ENCODE measurements around the gene NUMBL.
"Not testable (repeated sequence)": the region's sequence is repeated elsewhere in the genome, so short reads cannot be mapped to it uniquely, and the experiment has no call there.

DNA sequence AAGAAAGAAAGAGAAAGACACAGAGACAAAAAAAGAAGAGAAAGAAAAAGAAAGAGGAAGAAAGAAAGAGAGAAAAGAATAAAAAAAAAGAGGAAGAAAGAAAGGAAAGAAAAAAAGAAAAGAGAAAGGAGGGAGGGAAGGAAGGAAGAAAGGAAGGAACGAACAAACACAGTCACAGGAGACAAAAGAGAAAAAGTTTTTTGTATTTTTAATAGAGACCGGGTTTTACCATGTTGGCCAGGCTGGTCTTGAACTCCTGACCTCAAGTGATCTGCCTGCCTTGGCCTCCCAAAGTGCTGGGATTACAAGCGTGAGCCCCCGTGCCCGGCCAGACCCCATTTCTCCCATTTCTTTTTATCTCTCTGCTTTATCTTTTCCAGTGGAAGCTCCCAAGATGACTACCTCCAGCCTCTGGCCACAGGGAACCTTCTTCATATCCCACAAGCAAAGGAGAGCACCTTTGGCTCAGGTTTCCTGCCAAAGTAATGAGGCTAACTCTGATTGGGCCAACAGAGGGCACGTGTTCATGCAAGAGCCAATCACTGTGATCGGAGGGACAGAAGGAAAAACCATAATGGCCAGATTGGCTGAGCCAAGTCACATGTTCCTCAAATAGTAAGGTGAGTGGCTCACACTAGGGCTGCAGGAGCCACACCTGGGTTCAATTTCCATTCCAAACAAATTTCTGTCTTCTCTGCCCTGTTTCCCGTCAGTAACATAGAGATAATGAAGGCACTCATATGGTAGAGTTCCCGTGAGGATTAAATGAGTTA is 40.4 kb downstream of the NUMBL start:
- TF ChIP-seq, protein P1, sequence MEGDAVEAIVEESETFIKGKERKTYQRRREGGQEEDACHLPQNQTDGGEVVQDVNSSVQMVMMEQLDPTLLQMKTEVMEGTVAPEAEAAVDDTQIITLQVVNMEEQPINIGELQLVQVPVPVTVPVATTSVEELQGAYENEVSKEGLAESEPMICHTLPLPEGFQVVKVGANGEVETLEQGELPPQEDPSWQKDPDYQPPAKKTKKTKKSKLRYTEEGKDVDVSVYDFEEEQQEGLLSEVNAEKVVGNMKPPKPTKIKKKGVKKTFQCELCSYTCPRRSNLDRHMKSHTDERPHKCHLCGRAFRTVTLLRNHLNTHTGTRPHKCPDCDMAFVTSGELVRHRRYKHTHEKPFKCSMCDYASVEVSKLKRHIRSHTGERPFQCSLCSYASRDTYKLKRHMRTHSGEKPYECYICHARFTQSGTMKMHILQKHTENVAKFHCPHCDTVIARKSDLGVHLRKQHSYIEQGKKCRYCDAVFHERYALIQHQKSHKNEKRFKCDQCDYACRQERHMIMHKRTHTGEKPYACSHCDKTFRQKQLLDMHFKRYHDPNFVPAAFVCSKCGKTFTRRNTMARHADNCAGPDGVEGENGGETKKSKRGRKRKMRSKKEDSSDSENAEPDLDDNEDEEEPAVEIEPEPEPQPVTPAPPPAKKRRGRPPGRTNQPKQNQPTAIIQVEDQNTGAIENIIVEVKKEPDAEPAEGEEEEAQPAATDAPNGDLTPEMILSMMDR (IDR thresholded peaks at IDR 0.05): not testable (repeated sequence)
- TF ChIP-seq EP300 (IDR thresholded peaks at IDR 0.05): not testable (repeated sequence)
